D721Med (cell line): Measurements from ENCODE around the gene ZPBP.
"Not testable (repeated sequence)": the region's sequence is repeated elsewhere in the genome, so short reads cannot be mapped to it uniquely, and the experiment has no call there.

ENCODE experiments used
- DNase-seq: peaks from one replicate; pipeline ENCODE4 v3.0.0; 2011; ENCODE audit warnings: low spot score; ENCODE audit not compliant: insufficient read length
- FAIRE-seq: peaks from 2 replicates; lab custom pipeline; 2011; peaks lifted over from hg19 to GRCh38; lab: Jason Lieb, UNC
- TF ChIP-seq, protein P1 (sequence below): IDR thresholded peaks from 2 replicates; pipeline ENCODE4 v1.5.1; 2012; ENCODE audit warnings: mild to moderate bottlenecking, control low read depth; ENCODE audit not compliant: insufficient read depth; ENCODE audit errors: missing control alignments

Gene ZPBP

GRCh38 chr7:50047716-50048115 is 45.3 kb downstream of the ZPBP start:
- TF ChIP-seq, protein P1, sequence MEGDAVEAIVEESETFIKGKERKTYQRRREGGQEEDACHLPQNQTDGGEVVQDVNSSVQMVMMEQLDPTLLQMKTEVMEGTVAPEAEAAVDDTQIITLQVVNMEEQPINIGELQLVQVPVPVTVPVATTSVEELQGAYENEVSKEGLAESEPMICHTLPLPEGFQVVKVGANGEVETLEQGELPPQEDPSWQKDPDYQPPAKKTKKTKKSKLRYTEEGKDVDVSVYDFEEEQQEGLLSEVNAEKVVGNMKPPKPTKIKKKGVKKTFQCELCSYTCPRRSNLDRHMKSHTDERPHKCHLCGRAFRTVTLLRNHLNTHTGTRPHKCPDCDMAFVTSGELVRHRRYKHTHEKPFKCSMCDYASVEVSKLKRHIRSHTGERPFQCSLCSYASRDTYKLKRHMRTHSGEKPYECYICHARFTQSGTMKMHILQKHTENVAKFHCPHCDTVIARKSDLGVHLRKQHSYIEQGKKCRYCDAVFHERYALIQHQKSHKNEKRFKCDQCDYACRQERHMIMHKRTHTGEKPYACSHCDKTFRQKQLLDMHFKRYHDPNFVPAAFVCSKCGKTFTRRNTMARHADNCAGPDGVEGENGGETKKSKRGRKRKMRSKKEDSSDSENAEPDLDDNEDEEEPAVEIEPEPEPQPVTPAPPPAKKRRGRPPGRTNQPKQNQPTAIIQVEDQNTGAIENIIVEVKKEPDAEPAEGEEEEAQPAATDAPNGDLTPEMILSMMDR, result no peak
- no peak for FAIRE-seq
- DNase-seq, result no peak

DNA sequence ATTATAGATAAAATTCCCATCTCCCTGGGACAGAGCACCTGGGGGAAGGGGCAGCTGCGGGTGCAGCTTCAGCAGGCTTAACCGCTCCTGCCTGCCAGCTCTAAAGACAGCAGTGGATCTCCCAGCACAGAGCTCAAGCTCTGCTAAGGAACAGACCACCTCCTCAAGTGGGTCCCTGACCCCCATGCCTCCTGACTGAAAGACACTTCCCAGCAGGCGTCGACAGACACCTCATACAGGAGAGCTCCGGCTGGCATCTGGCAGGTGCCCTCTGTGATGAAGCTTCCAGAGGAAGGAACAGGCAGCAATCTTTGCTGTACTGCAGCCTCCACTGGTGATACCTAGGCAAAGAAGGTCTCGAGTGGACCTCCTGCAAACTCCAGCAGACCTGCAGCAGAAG is 51.9 kb downstream of the ZPBP start:
- not testable (repeated sequence) for FAIRE-seq

GRCh38 chr7:50037086-50037485 is 56.0 kb downstream of the ZPBP start:
- TF ChIP-seq, protein P1, result no peak
- no peak for FAIRE-seq
- DNase-seq, result no peak

More for the DNA sequence above, 51.9 kb downstream of the ZPBP start:
- DNase-seq, result not testable (repeated sequence)

DNA sequence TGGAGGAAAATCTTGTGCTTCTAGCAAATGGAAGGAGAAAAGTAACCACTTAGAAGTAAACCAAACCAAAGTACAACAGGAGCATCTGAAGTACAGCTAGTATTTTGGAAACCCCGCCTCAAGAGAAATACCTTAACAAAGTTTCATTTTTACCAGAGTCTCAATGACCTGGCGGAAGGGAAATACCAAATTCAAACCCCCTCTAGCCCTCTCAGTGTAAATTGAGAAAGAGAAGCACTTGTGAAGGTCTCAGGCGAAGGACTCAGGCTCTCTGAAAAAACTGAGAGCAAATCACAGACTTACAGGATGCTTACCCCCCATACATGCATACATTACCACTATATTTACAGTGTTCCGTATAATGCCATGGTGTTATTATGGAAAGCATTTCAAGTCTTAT is 70.1 kb downstream of the ZPBP start:
- FAIRE-seq (no peak), DNase-seq (no peak)
- TF ChIP-seq, protein P1, result no peak

DNA sequence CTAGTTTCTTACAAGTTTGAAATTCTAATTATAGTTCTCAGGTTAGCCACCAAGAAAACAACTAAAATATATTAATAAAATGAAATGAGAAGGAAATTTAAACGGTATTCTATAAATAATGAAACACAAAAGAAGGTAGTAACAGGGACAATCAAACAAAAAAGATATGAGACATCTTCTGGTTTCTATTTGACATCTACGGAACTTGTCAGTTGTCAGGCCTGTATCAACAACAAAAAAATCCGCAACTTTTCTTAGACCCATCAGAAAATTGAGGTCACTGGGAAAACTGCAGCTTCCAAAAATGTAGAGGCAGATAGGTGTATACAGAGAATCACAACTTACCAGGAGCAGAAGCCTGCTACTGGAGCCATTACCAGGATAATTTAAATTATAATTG is 70.6 kb downstream of the ZPBP start:
- FAIRE-seq (no peak), DNase-seq (no peak)
- TF ChIP-seq, protein P1, result no peak

GRCh38 chr7:49995681-49996080 is 97.4 kb downstream of the ZPBP start:
- no peak for FAIRE-seq

DNA sequence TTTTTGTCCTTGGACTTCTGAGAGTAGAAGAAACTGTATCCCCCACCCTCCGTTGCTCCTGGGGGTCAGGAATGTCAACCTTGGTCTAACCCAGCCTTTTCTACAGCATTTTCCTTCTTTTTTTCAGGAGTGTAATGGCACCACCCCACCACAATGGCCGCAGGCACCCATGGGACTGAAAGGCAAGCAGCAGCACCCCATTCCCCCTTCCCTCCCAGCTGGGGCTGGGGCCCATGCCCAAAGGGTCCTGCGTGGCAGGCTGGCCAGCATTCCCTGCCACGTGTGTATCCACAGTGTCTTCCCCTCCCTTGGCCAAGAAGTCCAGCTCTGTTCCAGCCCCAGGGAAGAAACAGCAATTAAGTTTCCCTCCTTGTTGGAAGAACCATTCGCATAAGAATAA is 106.9 kb downstream of the ZPBP start:
- TF ChIP-seq, protein P1, result no peak
- DNase-seq, result no peak
- FAIRE-seq, result no peak

More at GRCh38 chr7:49995681-49996080, 97.4 kb downstream of the ZPBP start:
- TF ChIP-seq, protein P1, result no peak
- no peak for DNase-seq

DNA sequence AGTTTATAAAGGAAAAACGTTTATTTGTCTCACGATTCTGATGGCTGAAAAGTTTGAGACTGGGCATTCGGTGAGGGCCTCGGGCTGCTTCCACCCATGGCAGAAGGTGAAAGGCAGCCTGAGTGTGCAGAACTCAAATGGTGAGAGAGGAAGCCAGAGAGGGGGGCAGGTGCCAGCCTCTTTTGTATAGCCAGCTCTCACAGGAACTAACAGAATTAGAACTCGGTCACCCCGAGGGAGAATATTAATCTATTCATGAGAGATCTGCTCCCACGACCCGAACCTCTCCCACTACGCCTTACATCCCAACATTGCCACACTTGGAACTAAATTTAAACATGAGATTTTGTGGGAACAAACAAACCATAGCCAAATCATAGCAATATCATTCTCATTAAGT is 112.6 kb downstream of the ZPBP start:
- DNase-seq (no peak), FAIRE-seq (no peak)
- TF ChIP-seq, protein P1, result no peak
